Mesodermal cell (in vitro differentiated cells): Measurements from ENCODE around the gene AKT3.

Experiments
- H3K27ac ChIP-seq: 2 replicates; pipeline ENCODE4 v1.7.0; 2013; ENCODE audit warnings: mild to moderate bottlenecking, low read depth, low read length, moderate library complexity; ENCODE audit not compliant: severe bottlenecking
- H3K36me3 ChIP-seq: 2 replicates; pipeline ENCODE4 v1.7.1; 2013; ENCODE audit warnings: mild to moderate bottlenecking, low read length, moderate library complexity; ENCODE audit not compliant: control insufficient read depth, insufficient read depth
- H3K4me1 ChIP-seq: one replicate; pipeline ENCODE4 v1.7.1; 2013; ENCODE audit warnings: mild to moderate bottlenecking, low read length; ENCODE audit not compliant: insufficient read depth, control insufficient read depth, poor library complexity, severe bottlenecking
- H3K4me3 ChIP-seq: 2 replicates; pipeline ENCODE4 v1.7.0; 2013; ENCODE audit warnings: low read length, control low read depth, mild to moderate bottlenecking; ENCODE audit not compliant: insufficient read depth, poor library complexity, severe bottlenecking; ENCODE audit errors: extremely low read depth
- H3K9me3 ChIP-seq: 2 replicates; pipeline ENCODE4 v1.7.1; 2013; ENCODE audit warnings: mild to moderate bottlenecking, low read length, moderate library complexity; ENCODE audit not compliant: control insufficient read depth
- WGBS, 2 experiments: methylation state at CpG; one replicate each; pipeline ENCODE4 v1.1.5; 2013; ENCODE audit warnings: missing lambda C conversion rate in 2 of 2; ENCODE audit not compliant: insufficient coverage in 2 of 2; 5-methylcytosine and 5-hydroxymethylcytosine counted together

AKT3 gene

GRCh38 chr1:243708210-243708609 lies 141.8 kb downstream of the AKT3 start:
- Histone ChIP-seq H3K36me3 (no peaks in the 10 kb centered on the region), H3K27ac (no peak overlapping the region), H3K4me1 (no peaks in the 10 kb centered on the region), H3K9me3 (no peaks in the 10 kb centered on the region), H3K4me3 (no peak overlapping the region)
- 40% methylated on average over 1 of the region's 3 CpGs; no CpG with 5 or more reads in 1 of the 2 experiments for WGBS, 2 experiments

- no peaks in the 10 kb centered on the region for H3K36me3 ChIP-seq
- 90 to 100% methylated on average over 1 of the region's 2 CpGs for WGBS, 2 experiments
- no peak overlapping the region for H3K4me3 ChIP-seq
- H3K4me1 ChIP-seq = no peaks in the 10 kb centered on the region
- H3K9me3 ChIP-seq = no peaks in the 10 kb centered on the region
- H3K27ac ChIP-seq = no peak overlapping the region
Observed at GRCh38 chr1:243706563-243706962, 143.5 kb downstream of the AKT3 start.

GRCh38 chr1:243705585-243705984 lies 144.5 kb downstream of the AKT3 start:
- Histone ChIP-seq H3K9me3 (no peaks in the 10 kb centered on the region), H3K27ac (no peak overlapping the region), H3K4me1 (no peaks in the 10 kb centered on the region), H3K36me3 (no peaks in the 10 kb centered on the region), H3K4me3 (no peak overlapping the region)
- 88 to 97% methylated on average over 2 to 3 of the region's 4 CpGs for WGBS, 2 experiments

- WGBS, 2 experiments = 100% methylated on average over 1 of the region's 3 CpGs; no CpG with 5 or more reads in 1 of the 2 experiments
- no peaks in the 10 kb centered on the region for H3K9me3 ChIP-seq
- H3K27ac ChIP-seq = no peak overlapping the region
- H3K4me1 ChIP-seq = no peaks in the 10 kb centered on the region
- no peaks in the 10 kb centered on the region for H3K36me3 ChIP-seq
- no peak overlapping the region for H3K4me3 ChIP-seq
Observed at GRCh38 chr1:243701872-243702271, 148.2 kb downstream of the AKT3 start.

- Histone ChIP-seq H3K4me3 (no peak overlapping the region), H3K9me3 (no peaks in the 10 kb centered on the region), H3K27ac (no peak overlapping the region), H3K4me1 (no peaks in the 10 kb centered on the region), H3K36me3 (peaks cover 3% of the 10 kb centered on the region)
- WGBS, 2 experiments = no CpG with 5 or more reads among the region's 1 CpG
Observed at GRCh38 chr1:243693800-243694199, 156.2 kb downstream of the AKT3 start.

GRCh38 chr1:243686159-243686558 lies 163.9 kb downstream of the AKT3 start:
- no CpG with 5 or more reads among the region's 1 CpG for WGBS, 2 experiments
- no peaks in the 10 kb centered on the region for H3K4me1 ChIP-seq
- H3K4me3 ChIP-seq = no peak overlapping the region
- no peaks in the 10 kb centered on the region for H3K9me3 ChIP-seq
- no peak overlapping the region for H3K27ac ChIP-seq
- H3K36me3 ChIP-seq = peaks cover 14% of the 10 kb centered on the region

- Histone ChIP-seq H3K4me1 (no peaks in the 10 kb centered on the region), H3K27ac (no peak overlapping the region), H3K4me3 (no peak overlapping the region)
Observed at GRCh38 chr1:243680860-243681259, 169.2 kb downstream of the AKT3 start.

GRCh38 chr1:243672539-243673074 lies 177.4 kb downstream of the AKT3 start:
- WGBS, 2 experiments = 100% methylated on average over 1 of the region's 3 CpGs; no CpG with 5 or more reads in 1 of the 2 experiments
- H3K36me3 ChIP-seq = peaks cover 6% of the 10 kb centered on the region
- no peaks in the 10 kb centered on the region for H3K9me3 ChIP-seq
- no peaks in the 10 kb centered on the region for H3K4me1 ChIP-seq
- H3K27ac ChIP-seq = no peak overlapping the region
- H3K4me3 ChIP-seq = no peak overlapping the region

More at GRCh38 chr1:243680860-243681259, 169.2 kb downstream of the AKT3 start:
- Histone ChIP-seq H3K36me3 (no peaks in the 10 kb centered on the region), H3K9me3 (no peaks in the 10 kb centered on the region)

- Histone ChIP-seq H3K4me3 (no peak overlapping the region), H3K27ac (no peak overlapping the region), H3K9me3 (no peaks in the 10 kb centered on the region), H3K36me3 (peaks cover 15% of the 10 kb centered on the region), H3K4me1 (no peaks in the 10 kb centered on the region)
- WGBS, 2 experiments = 79 to 86% methylated on average over 2 of the region's 2 CpGs
Observed at GRCh38 chr1:243667591-243667990, 182.5 kb downstream of the AKT3 start.

GRCh38 chr1:243667133-243667532 lies 182.9 kb downstream of the AKT3 start:
- Histone ChIP-seq H3K27ac (no peak overlapping the region), H3K4me3 (no peak overlapping the region), H3K36me3 (peaks cover 15% of the 10 kb centered on the region), H3K4me1 (no peaks in the 10 kb centered on the region), H3K9me3 (no peaks in the 10 kb centered on the region)
- 97 to 100% methylated on average over 4 to 5 of the region's 5 CpGs for WGBS, 2 experiments

- H3K4me3 ChIP-seq = no peak overlapping the region
- no peaks in the 10 kb centered on the region for H3K4me1 ChIP-seq
- H3K9me3 ChIP-seq = no peaks in the 10 kb centered on the region
- WGBS, 2 experiments = no CpG with 5 or more reads among the region's 1 CpG
- H3K36me3 ChIP-seq = peaks cover 10% of the 10 kb centered on the region
- no peak overlapping the region for H3K27ac ChIP-seq
Observed at GRCh38 chr1:243663651-243664050, 186.4 kb downstream of the AKT3 start.
